ENCODE measurements around the gene FAM187B.

DNA sequence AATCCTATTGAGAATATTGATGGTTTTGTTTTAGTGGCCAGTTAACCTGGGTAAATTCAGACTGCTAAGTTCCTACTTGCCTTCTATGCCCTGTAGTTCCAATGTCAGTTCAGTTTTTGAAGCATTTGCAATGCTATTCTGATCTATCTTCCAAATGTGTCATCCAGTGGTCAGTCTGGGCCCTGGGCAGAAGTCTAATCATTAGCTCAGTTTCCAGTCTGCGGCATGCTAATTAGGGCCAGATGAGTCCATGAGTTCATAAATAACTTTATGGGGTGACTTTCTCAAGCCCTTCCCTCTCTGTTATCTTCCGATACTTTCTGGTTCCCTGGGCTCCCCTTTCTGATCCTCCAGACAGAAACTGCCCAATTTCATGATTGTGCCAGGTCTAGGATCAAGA lies 32.7 kb downstream of the FAM187B start:
- TF ChIP-seq CTCF (conservative IDR thresholded peaks at IDR 0.05; ENCODE audit: low read depth in 2 of 2) (no peak), ETS1 (IDR thresholded peaks at IDR 0.05) (no peak), EZH2phosphoT487 (IDR thresholded peaks at IDR 0.05; ENCODE audit: unreplicated experiment) (no peak), REST (IDR thresholded peaks at IDR 0.05; ENCODE audit: unreplicated experiment) (no peak), EZH2 (IDR thresholded peaks at IDR 0.05; ENCODE audit: low read depth, unreplicated experiment) (no peak), CREB1 (CRISPR knock-in tag; IDR thresholded peaks at IDR 0.05; ENCODE audit: low read depth) (no peak), POLR2AphosphoS5 (IDR thresholded peaks at IDR 0.05; ENCODE audit: low read depth) (no peak), JUNB (IDR thresholded peaks at IDR 0.05; ENCODE audit: unreplicated experiment) (no peak), NANOG (IDR thresholded peaks at IDR 0.05; ENCODE audit: borderline replicate concordance) (no peak), ZNF462 (CRISPR knock-in tag; IDR thresholded peaks at IDR 0.05) (no peak), ZNF331 (CRISPR knock-in tag; IDR thresholded peaks at IDR 0.05; ENCODE audit: low read depth) (no peak), STAT1 (IDR thresholded peaks at IDR 0.05; ENCODE audit: unreplicated experiment) (no peak)
